Measurements from ENCODE around the gene HLA-DQA1. TPM values are rescaled to one million over a fixed set of nuclear protein-coding genes. Genes with fewer than 3 reads are reported as not detected.

Gene HLA-DQA1
- total and polyA plus RNA-seq, 9 of the 15 experiments (the other 6 are each of a cell fraction or from before 2014, with no cell fraction given): 0.04 to 0.49 TPM; not detected in 7

DNA sequence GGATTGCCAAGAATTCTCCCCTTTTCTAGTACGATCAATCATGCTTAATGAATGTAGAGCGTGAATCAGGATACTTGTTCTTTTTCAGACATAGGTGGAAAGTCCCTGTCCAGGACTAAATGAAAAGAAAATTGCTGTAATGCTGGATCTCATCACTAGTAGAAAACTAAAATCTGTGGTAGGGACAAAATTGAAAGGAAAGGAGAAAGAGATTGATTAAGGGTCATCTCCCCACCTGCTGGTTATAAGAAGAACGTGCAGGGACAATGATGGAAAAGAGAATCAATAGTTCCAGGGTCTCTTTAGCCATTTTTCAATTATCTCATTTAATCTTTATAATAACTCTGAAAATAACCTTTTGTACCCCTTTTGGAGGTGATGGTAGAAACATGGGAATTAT, 28.8 kb upstream of the HLA-DQA1 start:
- no peaks in the 10 kb centered on the region for H4K20me1 ChIP-seq (replicated peaks; ENCODE audit: control insufficient read depth, insufficient read depth, low read length)
- POLR2A ChIA-PET: no interaction called here
- in situ Hi-C loops (cut with MboI) (no loop called here), intact Hi-C loops (cut with micrococcal nuclease) (no loop called here)
- TF ChIP-seq U2AF2 (optimal IDR thresholded peaks at IDR 0.05; ENCODE audit: low read depth, low read length) (no peak), HIVEP1 (CRISPR knock-in tag; IDR thresholded peaks at IDR 0.05) (no peak), BCOR (IDR thresholded peaks at IDR 0.05) (no peak), KLF1 (tag; IDR thresholded peaks at IDR 0.05) (no peak)
- no peak for ATAC-seq
- no peak overlapping the region for H3K4me3 ChIP-seq
- H3K9ac ChIP-seq (ENCODE audit: insufficient read depth in 1 of 2, low read depth in 2 of 2, low read length in 2 of 2): no peak overlapping the region
- H2AFZ ChIP-seq (ENCODE audit: low read depth, low read length): no peak overlapping the region
- no peak for DNase-seq (ENCODE audit: extremely low read depth in 1 of 4, low spot score in 3 of 4)
- no peaks in the 10 kb centered on the region for H3K27me3 ChIP-seq (ENCODE audit: control insufficient read depth in 2 of 2, insufficient read depth in 2 of 2, low read length in 2 of 2)
- WGBS (ENCODE audit: insufficient coverage, low coverage, missing lambda C conversion rate): 0% methylated on average over 3 of the region's 3 CpGs
- H3K79me2 ChIP-seq (ENCODE audit: control insufficient read depth, insufficient read depth, low read length): no peaks in the 10 kb centered on the region
- H3K27ac ChIP-seq (ENCODE audit: extremely low read depth, low read depth, low read length): no peak overlapping the region
- no peak overlapping the region for H3K4me2 ChIP-seq (ENCODE audit: insufficient read depth, low read length)
- H3K9me1 ChIP-seq (ENCODE audit: control insufficient read depth, insufficient read depth, low read length): no peaks in the 10 kb centered on the region
- H3K36me3 ChIP-seq (ENCODE audit: control insufficient read depth, insufficient read depth, low read length): no peaks in the 10 kb centered on the region
- no peak for FAIRE-seq
- no peaks in the 10 kb centered on the region for H3K9me3 ChIP-seq (replicated peaks; ENCODE audit: control insufficient read depth, insufficient read depth, low read depth, low read length)
- H3K4me1 ChIP-seq (replicated peaks in 1 of 2; ENCODE audit: control insufficient read depth in 2 of 2, insufficient read depth in 2 of 2, low read length in 2 of 2): peaks cover 0 to 3% of the 10 kb centered on the region in 2 experiments; a peak in 1 of 5 replicates
- CTCF ChIA-PET (ENCODE audit: low intra/inter-chr PET ratio): no interaction called here
- no TSS peak for BruUV-seq (replicated peaks)

DNA sequence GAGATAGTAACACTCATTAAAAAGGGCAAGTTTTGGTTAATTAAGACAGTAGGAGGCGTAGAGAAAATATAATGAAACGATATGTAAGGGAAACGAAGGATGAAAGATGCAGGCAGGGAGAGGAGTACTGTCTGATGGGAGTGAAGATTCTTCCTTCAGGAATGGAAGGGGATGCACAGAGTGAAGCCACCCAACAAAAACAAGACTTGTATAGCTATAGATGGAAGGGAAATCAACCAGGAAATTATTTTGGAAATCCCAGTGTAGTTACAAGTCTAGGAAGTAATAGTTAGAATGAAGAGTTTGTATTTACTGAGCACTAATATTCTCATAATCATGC, 27.8 kb upstream of the HLA-DQA1 start:
- BruUV-seq (replicated peaks): no TSS peak
- no peak overlapping the region for H3K4me3 ChIP-seq
- in situ Hi-C loops (cut with MboI) (no loop called here), intact Hi-C loops (cut with micrococcal nuclease) (no loop called here)
- FAIRE-seq (no peak), DNase-seq (ENCODE audit: extremely low read depth in 1 of 4, low spot score in 3 of 4) (no peak), ATAC-seq (no peak)
- H3K9me1 ChIP-seq (ENCODE audit: control insufficient read depth, insufficient read depth, low read length): no peaks in the 10 kb centered on the region
- H3K27ac ChIP-seq (ENCODE audit: extremely low read depth, low read depth, low read length): no peak overlapping the region
- no peak overlapping the region for H3K9ac ChIP-seq (ENCODE audit: insufficient read depth in 1 of 2, low read depth in 2 of 2, low read length in 2 of 2)
- CTCF ChIA-PET (ENCODE audit: low intra/inter-chr PET ratio): no interaction called here
- no peak overlapping the region for H2AFZ ChIP-seq (ENCODE audit: low read depth, low read length)
- H3K4me1 ChIP-seq (replicated peaks in 1 of 2; ENCODE audit: control insufficient read depth in 2 of 2, insufficient read depth in 2 of 2, low read length in 2 of 2): peaks cover 0 to 3% of the 10 kb centered on the region in 2 experiments; a peak in 1 of 5 replicates
- 2% methylated on average over 2 of the region's 3 CpGs for WGBS (ENCODE audit: insufficient coverage, low coverage, missing lambda C conversion rate)
- no peak overlapping the region for H3K4me2 ChIP-seq (ENCODE audit: insufficient read depth, low read length)
- no peaks in the 10 kb centered on the region for H4K20me1 ChIP-seq (replicated peaks; ENCODE audit: control insufficient read depth, insufficient read depth, low read length)
- H3K9me3 ChIP-seq (replicated peaks; ENCODE audit: control insufficient read depth, insufficient read depth, low read depth, low read length): no peaks in the 10 kb centered on the region
- no peaks in the 10 kb centered on the region for H3K36me3 ChIP-seq (ENCODE audit: control insufficient read depth, insufficient read depth, low read length)
- POLR2A ChIA-PET: no interaction called here
- H3K27me3 ChIP-seq (ENCODE audit: control insufficient read depth in 2 of 2, insufficient read depth in 2 of 2, low read length in 2 of 2): no peaks in the 10 kb centered on the region
- no peaks in the 10 kb centered on the region for H3K79me2 ChIP-seq (ENCODE audit: control insufficient read depth, insufficient read depth, low read length)
- TF ChIP-seq RNF2 (IDR thresholded peaks at IDR 0.05) (no peak), CCAR2 (IDR thresholded peaks at IDR 0.05; ENCODE audit: low read depth, low read length) (no peak), MAFF (IDR thresholded peaks at IDR 0.05; ENCODE audit: low read length) (no peak), NR2C1 (IDR thresholded peaks at IDR 0.05) (no peak), NR2C1 (tag; IDR thresholded peaks at IDR 0.05) (no peak), TCF7 (IDR thresholded peaks at IDR 0.05; ENCODE audit: borderline replicate concordance) (no peak), NFATC3 (IDR thresholded peaks at IDR 0.05) (no peak), EWSR1 (IDR thresholded peaks at IDR 0.05; ENCODE audit: borderline replicate concordance, low read depth, partially characterized antibody) (no peak), ZNF408 (CRISPR knock-in tag; IDR thresholded peaks at IDR 0.05; ENCODE audit: low read depth) (no peak), CSDE1 (IDR thresholded peaks at IDR 0.05) (no peak), NFIX (CRISPR knock-in tag; IDR thresholded peaks at IDR 0.05; ENCODE audit: low read depth) (no peak), ETV5 (CRISPR knock-in tag; IDR thresholded peaks at IDR 0.05; ENCODE audit: low read depth) (no peak)
- TF ChIP-seq, protein P1, sequence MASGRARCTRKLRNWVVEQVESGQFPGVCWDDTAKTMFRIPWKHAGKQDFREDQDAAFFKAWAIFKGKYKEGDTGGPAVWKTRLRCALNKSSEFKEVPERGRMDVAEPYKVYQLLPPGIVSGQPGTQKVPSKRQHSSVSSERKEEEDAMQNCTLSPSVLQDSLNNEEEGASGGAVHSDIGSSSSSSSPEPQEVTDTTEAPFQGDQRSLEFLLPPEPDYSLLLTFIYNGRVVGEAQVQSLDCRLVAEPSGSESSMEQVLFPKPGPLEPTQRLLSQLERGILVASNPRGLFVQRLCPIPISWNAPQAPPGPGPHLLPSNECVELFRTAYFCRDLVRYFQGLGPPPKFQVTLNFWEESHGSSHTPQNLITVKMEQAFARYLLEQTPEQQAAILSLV (tag; IDR thresholded peaks at IDR 0.05): no peak
- TF ChIP-seq, protein P2, sequence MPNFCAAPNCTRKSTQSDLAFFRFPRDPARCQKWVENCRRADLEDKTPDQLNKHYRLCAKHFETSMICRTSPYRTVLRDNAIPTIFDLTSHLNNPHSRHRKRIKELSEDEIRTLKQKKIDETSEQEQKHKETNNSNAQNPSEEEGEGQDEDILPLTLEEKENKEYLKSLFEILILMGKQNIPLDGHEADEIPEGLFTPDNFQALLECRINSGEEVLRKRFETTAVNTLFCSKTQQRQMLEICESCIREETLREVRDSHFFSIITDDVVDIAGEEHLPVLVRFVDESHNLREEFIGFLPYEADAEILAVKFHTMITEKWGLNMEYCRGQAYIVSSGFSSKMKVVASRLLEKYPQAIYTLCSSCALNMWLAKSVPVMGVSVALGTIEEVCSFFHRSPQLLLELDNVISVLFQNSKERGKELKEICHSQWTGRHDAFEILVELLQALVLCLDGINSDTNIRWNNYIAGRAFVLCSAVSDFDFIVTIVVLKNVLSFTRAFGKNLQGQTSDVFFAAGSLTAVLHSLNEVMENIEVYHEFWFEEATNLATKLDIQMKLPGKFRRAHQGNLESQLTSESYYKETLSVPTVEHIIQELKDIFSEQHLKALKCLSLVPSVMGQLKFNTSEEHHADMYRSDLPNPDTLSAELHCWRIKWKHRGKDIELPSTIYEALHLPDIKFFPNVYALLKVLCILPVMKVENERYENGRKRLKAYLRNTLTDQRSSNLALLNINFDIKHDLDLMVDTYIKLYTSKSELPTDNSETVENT (CRISPR knock-in tag; IDR thresholded peaks at IDR 0.05): no peak
